Uterus (tissue), 4 donors: Measurements from ENCODE around the gene CCDC137. TPM values are rescaled to one million over a fixed set of nuclear protein-coding genes. Genes with fewer than 3 reads are reported as not detected.

Source experiments
- DNase-seq, 2 donors: peaks; one replicate each; pipeline ENCODE4 v3.0.0-alpha.2; 2019 to 2020
- H3K27ac ChIP-seq, 2 donors: fragments of 200-600 bp; sonication (generic); 1 replicate in 1 of 2; 2 replicates in 1 of 2; pipeline ENCODE4 v1.5.1; 2016 to 2018
- H3K27me3 ChIP-seq, 2 donors: fragments of 200-600 bp; sonication (generic); one replicate each; pipeline ENCODE4 v1.5.1; 2018 to 2019; ENCODE audit warnings: control low read depth in 1 of 2
- H3K36me3 ChIP-seq, 2 donors: fragments of 200-600 bp; sonication (generic); one replicate each; pipeline ENCODE4 v1.5.1; 2019; ENCODE audit warnings: control low read depth in 1 of 2
- H3K4me1 ChIP-seq, 2 donors: fragments of 200-600 bp; sonication (generic); one replicate each; pipeline ENCODE4 v1.5.1; 2018 to 2019; ENCODE audit warnings: control low read depth in 1 of 2
- H3K4me3 ChIP-seq, 2 donors: fragments of 200-600 bp; sonication (generic); 1 replicate in 1 of 2; 2 replicates in 1 of 2; pipeline ENCODE4 v1.5.1; 2018 to 2019; ENCODE audit warnings: mild to moderate bottlenecking in 1 of 2
- H3K9me3 ChIP-seq, 2 donors: fragments of 200-600 bp; sonication (generic); one replicate each; pipeline ENCODE4 v1.5.1; 2019; ENCODE audit warnings: control low read depth in 1 of 2
- POLR2A ChIP-seq, 2 donors: fragments of 450-650 bp; IDR thresholded peaks; one replicate each; pipeline ENCODE4 v1.6.1; 2016; ENCODE audit warnings: antibody characterized with exemption in 2 of 2, mild to moderate bottlenecking in 1 of 2, moderate library complexity in 1 of 2
- intact Hi-C: fragments of 100-400 bp; cut with DNase I; formaldehyde crosslinking; loops from one replicate; pipeline ENCODE4 v1.15.1; 2023; ENCODE audit warnings: low total_unique reads
- total RNA-seq, 4 donors: library from RNA; depleted of rRNA in 3 of 4; stranded (reverse); fragments of >200 nt in 3 of 4; gene quantifications; one replicate each; pipeline versions ENCODE4 v1.1.0 to v1.2.4, GENCODE V29; 2014 to 2023
- TF ChIP-seq, protein P1 (sequence below), 4 experiments: fragments of 200-600 bp in 2 of 4; fragments of 450-650 bp in 2 of 4; sonication (generic) in 2 of 4; IDR thresholded peaks; one replicate each; pipeline ENCODE4 v1.5.1; 2016 to 2019; ENCODE audit warnings: antibody characterized with exemption in 4 of 4, mild to moderate bottlenecking in 2 of 4, moderate library complexity in 1 of 4
- donor health status: DM: yes; HTN: yes; CAD: no.

The CCDC137 gene
- total RNA-seq, 4 donors from 2014 or later, result 0.77 to 12.3 (median 3.9) TPM

- H3K27me3 ChIP-seq, result no peaks in the 10 kb centered on the region
- intact Hi-C loops, result no loop called here
These were observed 35.1 kb upstream of the CCDC137 start for GRCh38 chr17:81631482-81631881.

DNA sequence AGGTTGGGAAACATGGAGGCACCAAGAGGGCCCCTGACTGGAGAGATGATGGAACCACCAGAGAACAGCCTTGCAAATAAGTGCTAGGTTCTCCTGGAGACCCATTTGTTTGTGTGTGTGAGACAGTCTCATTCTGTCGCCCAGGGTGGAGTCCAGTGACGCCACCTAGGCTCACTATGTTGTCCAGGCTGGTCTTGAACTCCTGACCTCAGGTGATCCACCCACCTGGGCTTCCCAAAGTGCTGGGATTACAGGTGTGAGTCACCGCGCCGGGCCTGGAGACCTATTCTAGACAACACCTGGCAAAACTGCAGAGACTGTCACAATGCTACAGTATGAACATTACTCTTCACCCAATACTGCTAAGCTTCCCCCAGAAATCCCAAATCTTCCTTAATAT is 31.1 kb upstream of the CCDC137 start:
- Histone ChIP-seq H3K4me3 (peak overlapping the region in 1 of 2 donors; percentile 95), H3K9me3 (no peaks in the 10 kb centered on the region), H3K27me3 (no peaks in the 10 kb centered on the region), H3K27ac (no peak overlapping the region), H3K4me1 (peaks cover 0 to 13% of the 10 kb centered on the region in 2 donors), H3K36me3 (no peaks in the 10 kb centered on the region)
- no peak for TF ChIP-seq POLR2A (IDR thresholded peaks at IDR 0.05)
- intact Hi-C loops, result no loop called here
- DNase-seq, result no peak

More at GRCh38 chr17:81631482-81631881, 35.1 kb upstream of the CCDC137 start:
- Histone ChIP-seq H3K27ac (no peak overlapping the region), H3K4me3 (no peak overlapping the region), H3K9me3 (no peaks in the 10 kb centered on the region), H3K4me1 (peaks cover 0 to 13% of the 10 kb centered on the region in 2 donors), H3K36me3 (no peaks in the 10 kb centered on the region)
- TF ChIP-seq POLR2A (IDR thresholded peaks at IDR 0.05), result no peak
- TF ChIP-seq, protein P1, sequence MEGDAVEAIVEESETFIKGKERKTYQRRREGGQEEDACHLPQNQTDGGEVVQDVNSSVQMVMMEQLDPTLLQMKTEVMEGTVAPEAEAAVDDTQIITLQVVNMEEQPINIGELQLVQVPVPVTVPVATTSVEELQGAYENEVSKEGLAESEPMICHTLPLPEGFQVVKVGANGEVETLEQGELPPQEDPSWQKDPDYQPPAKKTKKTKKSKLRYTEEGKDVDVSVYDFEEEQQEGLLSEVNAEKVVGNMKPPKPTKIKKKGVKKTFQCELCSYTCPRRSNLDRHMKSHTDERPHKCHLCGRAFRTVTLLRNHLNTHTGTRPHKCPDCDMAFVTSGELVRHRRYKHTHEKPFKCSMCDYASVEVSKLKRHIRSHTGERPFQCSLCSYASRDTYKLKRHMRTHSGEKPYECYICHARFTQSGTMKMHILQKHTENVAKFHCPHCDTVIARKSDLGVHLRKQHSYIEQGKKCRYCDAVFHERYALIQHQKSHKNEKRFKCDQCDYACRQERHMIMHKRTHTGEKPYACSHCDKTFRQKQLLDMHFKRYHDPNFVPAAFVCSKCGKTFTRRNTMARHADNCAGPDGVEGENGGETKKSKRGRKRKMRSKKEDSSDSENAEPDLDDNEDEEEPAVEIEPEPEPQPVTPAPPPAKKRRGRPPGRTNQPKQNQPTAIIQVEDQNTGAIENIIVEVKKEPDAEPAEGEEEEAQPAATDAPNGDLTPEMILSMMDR (IDR thresholded peaks at IDR 0.05), result no peak
- DNase-seq, result no peak

DNA sequence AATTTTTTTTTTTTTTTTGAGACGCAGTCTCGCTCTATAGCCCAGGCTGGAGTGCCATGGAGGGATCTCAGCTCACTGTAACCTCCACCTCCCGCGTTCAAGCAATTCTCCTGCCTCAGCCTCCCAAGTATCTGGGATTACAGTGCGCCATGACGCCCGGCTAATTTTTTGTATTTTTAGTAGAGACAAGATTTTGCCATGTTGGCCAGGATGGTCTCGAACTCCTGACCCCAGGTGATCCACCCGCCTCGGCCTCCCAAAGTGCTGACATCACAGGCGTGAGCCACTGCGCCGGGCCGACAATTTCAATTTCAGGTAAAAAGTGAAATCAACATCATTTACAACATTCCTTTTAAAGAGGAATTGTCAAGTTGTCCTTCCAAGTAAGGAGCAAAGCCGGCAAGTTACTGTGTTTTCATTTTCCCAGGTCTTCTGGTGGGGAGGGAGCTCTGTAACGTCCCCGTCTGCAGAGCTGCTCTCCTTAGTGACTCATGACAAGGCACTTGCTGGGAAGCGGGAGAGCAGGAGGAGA is 30.5 kb upstream of the CCDC137 start:
- Histone ChIP-seq H3K27me3 (no peaks in the 10 kb centered on the region), H3K4me3 (peak overlapping the region; percentile 77 to 95), H3K9me3 (no peaks in the 10 kb centered on the region), H3K36me3 (no peaks in the 10 kb centered on the region), H3K27ac (peak overlapping the region; percentile 81), H3K4me1 (peaks cover 0 to 13% of the 10 kb centered on the region in 2 donors)
- no peak for DNase-seq
- TF ChIP-seq, protein P1 (IDR thresholded peaks at IDR 0.05), result no peak
- TF ChIP-seq POLR2A (IDR thresholded peaks at IDR 0.05), result no peak
- intact Hi-C loops, result no loop called here

DNA sequence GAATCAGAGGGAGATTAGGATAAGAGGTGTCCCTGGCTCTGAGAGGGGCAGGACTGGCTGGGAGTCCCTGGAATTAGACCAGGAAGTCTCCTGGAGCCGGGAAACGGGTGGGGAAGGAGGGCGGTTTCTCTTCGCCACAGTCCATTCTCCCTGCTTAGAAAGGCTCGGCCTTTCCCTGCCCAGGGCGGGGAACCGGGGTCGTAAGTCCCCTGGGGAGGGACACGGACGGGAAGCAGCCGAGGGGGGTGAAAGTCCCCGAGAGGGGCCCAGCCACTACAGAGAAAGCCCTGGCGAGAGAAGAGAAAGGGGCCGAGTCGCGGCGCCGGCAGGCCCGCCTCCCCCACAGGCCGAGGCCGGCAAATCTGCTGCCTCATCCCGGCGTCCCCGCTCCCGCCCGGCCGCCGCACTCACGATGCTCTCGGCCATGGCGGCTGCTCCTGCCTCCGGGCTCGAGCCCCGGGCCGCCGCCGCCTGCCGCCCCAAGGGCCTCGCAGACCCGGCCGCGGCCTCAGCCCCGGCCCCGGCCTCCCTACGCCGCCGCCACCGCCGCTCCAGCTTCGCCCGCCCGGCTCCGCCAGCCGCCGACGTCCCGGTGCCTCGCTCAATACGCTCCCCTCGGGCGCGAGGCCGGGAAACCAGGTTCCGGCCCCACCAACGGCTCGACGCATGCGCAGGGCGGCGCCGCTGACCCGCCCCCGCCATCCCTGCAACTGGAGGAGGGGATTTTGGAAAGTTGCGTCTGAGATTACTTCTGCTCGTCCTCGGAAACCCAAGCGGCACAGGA is 29.8 kb upstream of the CCDC137 start, which contains the start of the genes NPLOC4 and TSPAN10:
Gene NPLOC4 (minus strand): TSS at position 608 of the 784 bp plus-strand sequence. CDS start 182 bp downstream, at position 426.
Gene TSPAN10 (plus strand): TSS at position 692 of the 784 bp plus-strand sequence. CDS start 5,217 bp downstream, outside the sequence.
- Histone ChIP-seq H3K27ac (peak within 1 kb of the TSS; percentile 81), H3K4me3 (peak within 1 kb of the TSS; percentile 77 to 95), H3K9me3 (no peaks in the 10 kb centered on the region), H3K27me3 (no peaks in the 10 kb centered on the region), H3K36me3 (no peaks in the 10 kb centered on the region), H3K4me1 (peaks cover 0 to 13% of the 10 kb centered on the region in 2 donors)
- peak; percentile 61 to 88 for TF ChIP-seq POLR2A (IDR thresholded peaks at IDR 0.05)
- TF ChIP-seq, protein P1 (IDR thresholded peaks at IDR 0.05), result peak in 2 of 4 experiments; percentile 19 to 25
- intact Hi-C loops, result no loop called here
- DNase-seq, result peak; percentile 80 to 89

DNA sequence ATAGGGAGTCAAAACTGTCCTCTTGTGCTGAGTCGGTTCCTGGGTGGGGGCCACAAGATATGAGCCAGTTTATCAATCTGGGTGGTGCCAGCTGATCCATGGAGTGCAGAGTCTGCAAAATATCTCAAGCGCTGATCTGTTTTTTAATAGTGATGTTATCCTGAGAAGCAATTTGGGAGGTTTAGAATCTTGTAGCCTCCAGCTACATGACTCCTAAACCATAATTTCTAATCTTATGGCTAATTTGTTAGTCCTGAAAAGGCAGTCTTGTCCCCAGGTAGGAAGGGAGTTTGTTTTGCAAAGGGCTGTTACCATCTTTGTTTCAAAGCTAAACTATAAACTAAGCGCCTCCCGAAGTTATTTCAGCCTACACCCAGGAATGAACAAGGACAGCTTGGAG is 27.9 kb upstream of the CCDC137 start:
- Histone ChIP-seq H3K4me1 (peaks cover 0 to 11% of the 10 kb centered on the region in 2 donors), H3K4me3 (no peak overlapping the region), H3K27me3 (no peaks in the 10 kb centered on the region), H3K36me3 (no peaks in the 10 kb centered on the region), H3K27ac (no peak overlapping the region), H3K9me3 (no peaks in the 10 kb centered on the region)
- DNase-seq, result no peak
- no peak for TF ChIP-seq POLR2A (IDR thresholded peaks at IDR 0.05)
- TF ChIP-seq, protein P1 (IDR thresholded peaks at IDR 0.05), result no peak
- intact Hi-C loops, result no loop called here
